NCI-H2196 (cell line): ENCODE results near the gene FREM2.

Experiments
- DNase-seq: peaks from one replicate; lab custom pipeline; 2025; ENCODE audit not compliant: unreplicated experiment; lab: John Stamatoyannopoulos, UW

Gene FREM2

GRCh38 chr13:38685974-38686576 lies 802 bp upstream of the FREM2 start:
- no peak for DNase-seq

- DNase-seq, result no peak
Observed at GRCh38 chr13:38687246-38688229, 661 bp downstream of the FREM2 start.

GRCh38 chr13:38688674-38689073 lies 1.8 kb downstream of the FREM2 start:
- DNase-seq, result no peak

GRCh38 chr13:38690231-38690630 lies 3.4 kb downstream of the FREM2 start:
- no peak for DNase-seq

GRCh38 chr13:38693168-38693567 lies 6.3 kb downstream of the FREM2 start:
- no peak for DNase-seq

GRCh38 chr13:38693641-38694040 lies 6.8 kb downstream of the FREM2 start:
- no peak for DNase-seq

- no peak for DNase-seq
Observed at GRCh38 chr13:38697197-38697596, 10.3 kb downstream of the FREM2 start.

GRCh38 chr13:38697628-38698333 lies 10.9 kb downstream of the FREM2 start:
- no peak for DNase-seq

GRCh38 chr13:38700051-38700450 lies 13.2 kb downstream of the FREM2 start:
- no peak for DNase-seq

GRCh38 chr13:38702669-38703068 lies 15.8 kb downstream of the FREM2 start:
- no peak for DNase-seq

- DNase-seq, result no peak
Observed at GRCh38 chr13:38703255-38703654, 16.4 kb downstream of the FREM2 start.

GRCh38 chr13:38705365-38705764 lies 18.5 kb downstream of the FREM2 start:
- no peak for DNase-seq

GRCh38 chr13:38707460-38707859 lies 20.6 kb downstream of the FREM2 start:
- DNase-seq, result no peak

GRCh38 chr13:38713046-38713445 lies 26.2 kb downstream of the FREM2 start:
- DNase-seq, result no peak

- DNase-seq, result no peak
Observed at GRCh38 chr13:38718374-38718773, 31.5 kb downstream of the FREM2 start.

- DNase-seq, result no peak
Observed at GRCh38 chr13:38730332-38730731, 43.5 kb downstream of the FREM2 start.

GRCh38 chr13:38733146-38733545 lies 46.3 kb downstream of the FREM2 start:
- no peak for DNase-seq

GRCh38 chr13:38735665-38736440 lies 49.0 kb downstream of the FREM2 start:
- DNase-seq, result no peak

GRCh38 chr13:38743466-38743865 lies 56.6 kb downstream of the FREM2 start:
- DNase-seq, result no peak

- DNase-seq, result no peak
Observed at GRCh38 chr13:38752686-38753085, 65.8 kb downstream of the FREM2 start.

GRCh38 chr13:38753878-38754277 lies 67.0 kb downstream of the FREM2 start:
- DNase-seq, result no peak
